HUES48 (cell line): ENCODE measurements around the gene CPAMD8.
A peak's percentile ranks its signal among the peaks of the same experiment; 100 is the strongest.

Experiments used
- H3K27ac ChIP-seq: one replicate; pipeline ENCODE4 v1.7.0; 2013; ENCODE audit warnings: low read depth, low read length, inconsistent platforms
- H3K27me3 ChIP-seq: 2 replicates; pipeline ENCODE4 v1.6.1; 2013; ENCODE audit warnings: mild to moderate bottlenecking, low read length; ENCODE audit not compliant: control insufficient read depth, insufficient read depth
- H3K36me3 ChIP-seq: 2 replicates; pipeline ENCODE4 v1.6.1; 2013; ENCODE audit warnings: low read length; ENCODE audit not compliant: control insufficient read depth, insufficient read depth
- H3K4me1 ChIP-seq: 2 replicates; pipeline ENCODE4 v1.6.1; 2013; ENCODE audit warnings: mild to moderate bottlenecking, low read length; ENCODE audit not compliant: control insufficient read depth, insufficient read depth
- H3K4me3 ChIP-seq: 2 replicates; pipeline ENCODE4 v1.5.1; 2013; ENCODE audit warnings: mild to moderate bottlenecking, low read depth, low read length
- H3K9ac ChIP-seq: 2 replicates; pipeline ENCODE4 v1.6.1; 2013; ENCODE audit warnings: mild to moderate bottlenecking, low read depth, low read length, moderate library complexity
- H3K9me3 ChIP-seq: 2 replicates; pipeline ENCODE4 v1.6.1; 2013; ENCODE audit warnings: low read length; ENCODE audit not compliant: control insufficient read depth, insufficient read depth

CPAMD8 gene

GRCh38 chr19:16898361-16899015 lies 128.1 kb downstream of the CPAMD8 start:
- Histone ChIP-seq H3K27me3 (peaks cover 19% of the 10 kb centered on the region), H3K9me3 (no peaks in the 10 kb centered on the region), H3K4me3 (no peak overlapping the region), H3K27ac (no peak overlapping the region), H3K9ac (no peak overlapping the region), H3K36me3 (no peaks in the 10 kb centered on the region), H3K4me1 (no peaks in the 10 kb centered on the region)

GRCh38 chr19:16897856-16898161 lies 128.8 kb downstream of the CPAMD8 start:
- Histone ChIP-seq H3K9ac (no peak overlapping the region), H3K27ac (no peak overlapping the region), H3K36me3 (no peaks in the 10 kb centered on the region), H3K4me3 (peak overlapping the region; percentile 75), H3K27me3 (peaks cover 19% of the 10 kb centered on the region), H3K4me1 (no peaks in the 10 kb centered on the region), H3K9me3 (no peaks in the 10 kb centered on the region)

DNA sequence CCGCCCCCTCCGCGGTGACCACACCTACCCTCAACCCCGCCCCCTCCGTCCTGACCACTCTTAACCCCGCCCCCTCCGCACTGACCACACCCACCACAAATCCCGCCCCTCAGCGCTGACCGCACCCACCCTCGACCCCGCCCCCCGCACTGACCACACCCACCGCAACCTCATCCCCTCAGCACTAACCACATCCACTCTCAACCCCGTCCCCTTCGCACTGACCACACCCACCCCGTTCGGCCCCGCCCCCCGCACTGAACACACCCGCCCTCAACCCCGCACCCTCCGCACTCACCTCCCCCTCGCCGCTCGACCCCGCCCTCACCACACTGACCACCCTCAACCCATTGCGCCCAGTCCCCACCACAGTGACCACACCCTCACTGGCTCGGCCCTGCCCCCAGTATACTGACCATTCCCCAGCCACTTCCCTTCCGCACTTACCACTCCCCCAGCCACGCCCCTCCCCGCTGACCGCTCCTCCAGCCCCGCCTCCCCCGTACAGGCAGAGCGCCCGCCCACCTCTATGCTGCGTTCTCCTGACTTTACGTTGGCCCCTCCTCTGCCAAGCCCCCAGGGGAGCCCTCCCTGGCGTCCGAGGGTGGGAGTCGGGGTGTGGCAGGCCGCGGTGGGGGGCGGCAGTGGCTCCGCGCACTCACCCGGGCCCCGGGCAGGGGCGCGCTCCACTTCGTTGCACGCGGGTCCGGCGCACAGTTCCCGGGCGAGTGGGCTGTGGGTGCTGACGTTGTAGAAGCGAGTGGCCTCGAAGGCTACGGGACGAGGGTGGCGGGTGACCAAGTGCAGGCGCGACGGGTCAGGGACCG lies 129.4 kb downstream of the CPAMD8 start:
- H3K4me3 ChIP-seq = peak overlapping the region; percentile 75
- no peak overlapping the region for H3K27ac ChIP-seq
- peaks cover 19% of the 10 kb centered on the region for H3K27me3 ChIP-seq
- H3K9me3 ChIP-seq = no peaks in the 10 kb centered on the region
- H3K4me1 ChIP-seq = no peaks in the 10 kb centered on the region
- no peaks in the 10 kb centered on the region for H3K36me3 ChIP-seq
- no peak overlapping the region for H3K9ac ChIP-seq

GRCh38 chr19:16896146-16897028 lies 130.2 kb downstream of the CPAMD8 start:
- peak overlapping the region; percentile 74 for H3K4me3 ChIP-seq
- H3K27ac ChIP-seq = peak overlapping the region; percentile 28
- H3K4me1 ChIP-seq = no peaks in the 10 kb centered on the region
- peaks cover 19% of the 10 kb centered on the region for H3K27me3 ChIP-seq
- no peaks in the 10 kb centered on the region for H3K36me3 ChIP-seq
- H3K9me3 ChIP-seq = no peaks in the 10 kb centered on the region
- no peak overlapping the region for H3K9ac ChIP-seq

GRCh38 chr19:16895467-16896145 lies 131.0 kb downstream of the CPAMD8 start:
- no peaks in the 10 kb centered on the region for H3K4me1 ChIP-seq
- peaks cover 19% of the 10 kb centered on the region for H3K27me3 ChIP-seq
- peak overlapping the region; percentile 74 for H3K4me3 ChIP-seq
- no peaks in the 10 kb centered on the region for H3K36me3 ChIP-seq
- H3K9me3 ChIP-seq = no peaks in the 10 kb centered on the region
- H3K9ac ChIP-seq = no peak overlapping the region
- H3K27ac ChIP-seq = no peak overlapping the region

GRCh38 chr19:16894080-16894479 lies 132.5 kb downstream of the CPAMD8 start:
- Histone ChIP-seq H3K27ac (no peak overlapping the region), H3K4me1 (no peaks in the 10 kb centered on the region), H3K27me3 (peaks cover 15% of the 10 kb centered on the region), H3K4me3 (no peak overlapping the region), H3K9me3 (no peaks in the 10 kb centered on the region), H3K36me3 (no peaks in the 10 kb centered on the region), H3K9ac (no peak overlapping the region)

DNA sequence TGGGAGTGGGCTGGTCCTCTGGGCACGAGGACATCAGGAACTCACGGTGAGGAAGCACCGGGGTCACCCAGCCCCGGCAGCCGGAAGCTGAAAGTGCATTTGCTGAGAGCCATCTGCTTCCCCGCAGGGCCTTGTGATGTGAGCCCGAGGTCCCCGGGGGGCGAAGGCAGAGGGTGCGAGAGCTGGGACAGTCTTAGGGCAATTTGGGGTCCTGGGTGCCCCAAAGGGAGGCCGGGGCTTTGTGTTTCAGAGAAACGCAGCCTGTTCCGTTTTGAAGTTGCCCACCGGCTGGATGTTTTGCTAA lies 133.0 kb downstream of the CPAMD8 start:
- Histone ChIP-seq H3K9ac (no peak overlapping the region), H3K27ac (no peak overlapping the region), H3K27me3 (peaks cover 12% of the 10 kb centered on the region), H3K36me3 (no peaks in the 10 kb centered on the region), H3K9me3 (no peaks in the 10 kb centered on the region), H3K4me1 (no peaks in the 10 kb centered on the region), H3K4me3 (no peak overlapping the region)

GRCh38 chr19:16892868-16893685 lies 133.5 kb downstream of the CPAMD8 start:
- H3K9me3 ChIP-seq = no peaks in the 10 kb centered on the region
- no peak overlapping the region for H3K9ac ChIP-seq
- H3K4me3 ChIP-seq = no peak overlapping the region
- no peaks in the 10 kb centered on the region for H3K4me1 ChIP-seq
- H3K36me3 ChIP-seq = no peaks in the 10 kb centered on the region
- peaks cover 6% of the 10 kb centered on the region for H3K27me3 ChIP-seq
- H3K27ac ChIP-seq = no peak overlapping the region

GRCh38 chr19:16892436-16892835 lies 134.2 kb downstream of the CPAMD8 start:
- no peaks in the 10 kb centered on the region for H3K4me1 ChIP-seq
- no peaks in the 10 kb centered on the region for H3K9me3 ChIP-seq
- no peak overlapping the region for H3K4me3 ChIP-seq
- H3K9ac ChIP-seq = no peak overlapping the region
- no peak overlapping the region for H3K27ac ChIP-seq
- H3K27me3 ChIP-seq = no peaks in the 10 kb centered on the region; the same call in 1 of the 2 replicates
- no peaks in the 10 kb centered on the region for H3K36me3 ChIP-seq

GRCh38 chr19:16891696-16892382 lies 134.8 kb downstream of the CPAMD8 start:
- H3K9me3 ChIP-seq = no peaks in the 10 kb centered on the region
- no peaks in the 10 kb centered on the region for H3K4me1 ChIP-seq
- no peak overlapping the region for H3K9ac ChIP-seq
- no peaks in the 10 kb centered on the region for H3K36me3 ChIP-seq
- no peak overlapping the region for H3K4me3 ChIP-seq
- no peak overlapping the region for H3K27ac ChIP-seq
- no peaks in the 10 kb centered on the region for H3K27me3 ChIP-seq
